MCF 10A (cell line): ENCODE data around the gene FSD1. TPM values are rescaled to one million over a fixed set of nuclear protein-coding genes. Genes with fewer than 3 reads are reported as not detected.

Experiments used
- Bru-seq: library from RNA; stranded (reverse); fragments of 400-500 nt; gene quantifications from one replicate; lab custom pipeline; 2021; lab: Mats Ljungman, UMichigan
- BruChase-seq, 2 experiments: library from RNA; stranded (reverse); fragments of 400-500 nt; gene quantifications; one replicate each; lab custom pipeline; 2021; lab: Mats Ljungman, UMichigan
- BruUV-seq: library from RNA; stranded (reverse); fragments of 400-500 nt; replicated peaks from 2 replicates; lab custom pipeline; 2021; lab: Mats Ljungman, UMichigan
- CTCF ChIA-PET: fragments of 300-600 bp; sonication (Branson Sonifier 250); formaldehyde crosslinking; extraction: SDS; loops from one replicate; lab custom pipeline; 2021; ENCODE audit warnings: antibody characterized with exemption, inconsistent platforms; lab: Yijun Ruan, JAX
- POLR2A ChIA-PET: fragments of 300-600, 350-650 bp; sonication (Branson Sonifier 250); formaldehyde crosslinking; extraction: SDS; loops from one replicate; lab custom pipeline; 2020; ENCODE audit warnings: antibody characterized with exemption, inconsistent platforms; lab: Yijun Ruan, JAX
- DNase-seq: peaks from one replicate; pipeline ENCODE4 v3.0.0-alpha.2; 2018; ENCODE audit not compliant: unreplicated experiment
- H3K27ac Mint-ChIP-seq: one replicate; pipeline ENCODE4 v1.8.0; 2022; ENCODE audit warnings: mild to moderate bottlenecking, low read depth, mixed read lengths; ENCODE audit not compliant: unreplicated experiment
- H3K27me3 Mint-ChIP-seq: one replicate; pipeline ENCODE4 v1.8.0; 2022; ENCODE audit warnings: mixed read lengths; ENCODE audit not compliant: insufficient read depth, unreplicated experiment
- H3K36me3 Mint-ChIP-seq: one replicate; pipeline ENCODE4 v1.8.0; 2022; ENCODE audit warnings: mild to moderate bottlenecking, moderate library complexity, mixed read lengths; ENCODE audit not compliant: insufficient read depth, unreplicated experiment
- H3K4me1 Mint-ChIP-seq: one replicate; pipeline ENCODE4 v1.8.0; 2022; ENCODE audit warnings: mixed read lengths; ENCODE audit not compliant: insufficient read depth, unreplicated experiment
- H3K4me3 Mint-ChIP-seq: one replicate; pipeline ENCODE4 v1.8.0; 2022; ENCODE audit warnings: mild to moderate bottlenecking, moderate library complexity, mixed read lengths; ENCODE audit not compliant: unreplicated experiment
- H3K9me3 Mint-ChIP-seq: one replicate; pipeline ENCODE4 v1.8.0; 2022; ENCODE audit warnings: mixed read lengths; ENCODE audit not compliant: unreplicated experiment
- intact Hi-C: fragments of 100-400 bp; cut with micrococcal nuclease; formaldehyde crosslinking; loops from 2 replicates; pipeline ENCODE4 v1.14.1; 2022
- long read RNA-seq: library from polyadenylated mRNA; stranded (forward); transcript quantifications from one replicate; pipeline ENCODE4 v2.0.0, GENCODE V29; 2022
- total RNA-seq: library from RNA; stranded (reverse); gene quantifications from 2 replicates; pipeline ENCODE4 v1.2.3, GENCODE V29; 2022
- TF ChIP-seq, protein P1 (sequence below): fragments of 200-600 bp; IDR thresholded peaks from one replicate; pipeline ENCODE4 v1.8.0; 2022; ENCODE audit warnings: antibody characterized with exemption, mild to moderate bottlenecking; ENCODE audit not compliant: unreplicated experiment

Gene FSD1
- total RNA-seq (not detected in 2 replicates), Bru-seq, nascent RNA (not detected), BruChase-seq, experiment 1, labeled RNA remaining after a 6-hour chase (percentile 5 among the genes with signal in this experiment), BruChase-seq, experiment 2, labeled RNA remaining after a 2-hour chase (not detected)
- long read RNA-seq: 0 reads

DNA sequence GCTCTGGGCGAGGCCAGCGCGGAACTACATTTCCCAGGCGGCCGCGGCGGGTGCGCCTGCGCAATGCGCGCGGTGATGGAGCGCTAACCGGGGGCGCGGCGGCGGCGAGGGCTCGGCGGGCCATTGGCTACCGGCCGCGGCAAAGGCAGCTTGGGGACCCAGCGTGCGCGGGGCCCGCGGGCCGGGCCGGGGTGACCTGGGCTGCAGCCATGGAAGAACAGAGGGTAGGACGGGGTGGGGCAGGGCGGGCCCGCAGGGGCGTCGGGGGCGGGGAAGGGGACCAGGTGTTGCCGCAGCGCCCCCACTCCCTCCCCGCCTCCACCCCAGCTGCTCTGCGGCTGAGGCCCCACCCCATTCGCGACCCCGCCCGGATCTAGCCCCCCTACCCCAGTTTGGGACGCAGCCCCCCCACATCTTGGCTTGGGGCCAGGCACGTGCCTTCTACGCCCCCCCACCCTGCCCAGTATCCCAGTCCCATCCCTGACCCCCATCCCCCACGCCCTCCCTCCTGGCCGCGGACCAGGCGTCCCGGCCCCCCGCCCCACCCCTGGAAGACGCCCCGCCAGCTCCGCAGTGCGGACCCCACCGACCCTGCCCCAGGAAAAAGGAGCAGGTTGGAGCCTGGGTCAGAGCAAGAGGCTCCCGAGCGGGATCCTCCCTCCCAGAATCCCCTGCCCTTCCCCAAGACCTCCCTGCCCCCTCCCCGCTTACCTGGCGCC, at the start of gene FSD1:
Gene FSD1, plus strand, starts transcription at position 61 of the 719 bp plus-strand sequence. Its CDS starts 149 bp downstream, at position 210.
- DNase-seq: no peak
- BruUV-seq: no TSS peak
- Mint-ChIP-seq H3K4me1 (no peaks in the 10 kb centered on the region), H3K27me3 (peaks cover 20% of the 10 kb centered on the region), H3K36me3 (no peaks in the 10 kb centered on the region), H3K27ac (no peak within 1 kb of the TSS), H3K4me3 (no peak within 1 kb of the TSS), H3K9me3 (no peaks in the 10 kb centered on the region)
- intact Hi-C loops: no loop called here
- ChIA-PET POLR2A (no interaction called here), CTCF (interaction anchor here (1.2 kb wide), 1 partner anchor 38 kb away, joined by 3 read pairs; no protein-coding TSS in a partner anchor)
- TF ChIP-seq, protein P1, sequence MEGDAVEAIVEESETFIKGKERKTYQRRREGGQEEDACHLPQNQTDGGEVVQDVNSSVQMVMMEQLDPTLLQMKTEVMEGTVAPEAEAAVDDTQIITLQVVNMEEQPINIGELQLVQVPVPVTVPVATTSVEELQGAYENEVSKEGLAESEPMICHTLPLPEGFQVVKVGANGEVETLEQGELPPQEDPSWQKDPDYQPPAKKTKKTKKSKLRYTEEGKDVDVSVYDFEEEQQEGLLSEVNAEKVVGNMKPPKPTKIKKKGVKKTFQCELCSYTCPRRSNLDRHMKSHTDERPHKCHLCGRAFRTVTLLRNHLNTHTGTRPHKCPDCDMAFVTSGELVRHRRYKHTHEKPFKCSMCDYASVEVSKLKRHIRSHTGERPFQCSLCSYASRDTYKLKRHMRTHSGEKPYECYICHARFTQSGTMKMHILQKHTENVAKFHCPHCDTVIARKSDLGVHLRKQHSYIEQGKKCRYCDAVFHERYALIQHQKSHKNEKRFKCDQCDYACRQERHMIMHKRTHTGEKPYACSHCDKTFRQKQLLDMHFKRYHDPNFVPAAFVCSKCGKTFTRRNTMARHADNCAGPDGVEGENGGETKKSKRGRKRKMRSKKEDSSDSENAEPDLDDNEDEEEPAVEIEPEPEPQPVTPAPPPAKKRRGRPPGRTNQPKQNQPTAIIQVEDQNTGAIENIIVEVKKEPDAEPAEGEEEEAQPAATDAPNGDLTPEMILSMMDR: no peak

DNA sequence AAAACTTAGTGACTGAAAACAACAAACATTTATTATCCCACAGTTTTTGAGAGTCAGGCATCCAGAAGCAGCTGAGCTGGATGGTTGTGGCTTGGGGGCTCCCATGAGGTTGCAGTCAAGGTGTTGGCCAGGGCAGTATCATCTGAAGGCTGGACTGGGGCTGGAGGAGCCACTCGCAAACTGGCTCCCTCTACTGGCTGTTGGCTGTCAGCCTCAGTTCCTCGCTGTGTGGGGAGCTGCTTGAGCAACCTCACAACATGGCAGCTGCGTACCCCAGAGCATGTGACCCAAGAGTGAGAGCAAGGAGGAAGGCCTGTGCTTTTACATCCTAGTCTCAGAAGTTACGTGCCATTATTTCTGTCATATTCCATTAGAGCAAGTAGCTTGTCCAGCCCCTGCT, 47.8 kb upstream of the FSD1 start:
- CTCF ChIA-PET: interaction anchor here (0.9 to 2.7 kb wide), 3 partner anchors 10 to 15 kb away, joined by 3 to 9 read pairs (median 4); no protein-coding TSS in a partner anchor

DNA sequence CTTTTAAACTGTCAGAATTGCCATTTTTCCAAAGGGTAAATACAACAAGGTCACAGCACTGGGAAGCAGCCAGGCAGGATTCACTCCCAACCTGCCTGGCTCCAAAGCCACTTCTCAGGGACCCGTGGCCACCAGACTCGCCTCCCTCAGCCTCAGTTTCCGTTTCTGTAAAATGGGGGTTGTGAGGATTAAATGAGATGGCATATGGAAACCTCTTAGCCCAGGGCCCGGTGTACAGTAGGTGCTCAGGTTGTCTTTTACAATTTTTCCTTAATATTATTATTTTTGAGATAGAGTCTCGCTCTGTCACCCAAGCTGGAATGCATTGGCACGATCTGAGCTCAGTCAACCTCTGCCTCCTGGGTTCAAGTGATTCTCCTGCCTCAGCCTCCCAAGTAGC, 47.4 kb upstream of the FSD1 start:
- no TSS peak for BruUV-seq
- Mint-ChIP-seq H3K4me3 (no peak overlapping the region), H3K4me1 (no peaks in the 10 kb centered on the region), H3K36me3 (peaks cover 99% of the 10 kb centered on the region), H3K27me3 (no peaks in the 10 kb centered on the region), H3K9me3 (peaks cover 9% of the 10 kb centered on the region), H3K27ac (no peak overlapping the region)
- CTCF ChIA-PET: interaction anchor here (0.9 to 2.7 kb wide), 2 partner anchors 10 to 15 kb away, joined by 4 to 9 read pairs; no protein-coding TSS in a partner anchor
- DNase-seq: no peak
- POLR2A ChIA-PET: no interaction called here
- intact Hi-C loops: no loop called here
- TF ChIP-seq, protein P1: no peak

More for the DNA sequence above, 47.8 kb upstream of the FSD1 start:
- H3K4me3 Mint-ChIP-seq: no peak overlapping the region
- DNase-seq: no peak
- H3K36me3 Mint-ChIP-seq: peaks cover 99% of the 10 kb centered on the region
- POLR2A ChIA-PET: no interaction called here
- intact Hi-C loops: no loop called here
- H3K4me1 Mint-ChIP-seq: no peaks in the 10 kb centered on the region
- TF ChIP-seq, protein P1: no peak
- no peaks in the 10 kb centered on the region for H3K27me3 Mint-ChIP-seq
- peaks cover 9% of the 10 kb centered on the region for H3K9me3 Mint-ChIP-seq
- BruUV-seq: no TSS peak
- H3K27ac Mint-ChIP-seq: no peak overlapping the region

DNA sequence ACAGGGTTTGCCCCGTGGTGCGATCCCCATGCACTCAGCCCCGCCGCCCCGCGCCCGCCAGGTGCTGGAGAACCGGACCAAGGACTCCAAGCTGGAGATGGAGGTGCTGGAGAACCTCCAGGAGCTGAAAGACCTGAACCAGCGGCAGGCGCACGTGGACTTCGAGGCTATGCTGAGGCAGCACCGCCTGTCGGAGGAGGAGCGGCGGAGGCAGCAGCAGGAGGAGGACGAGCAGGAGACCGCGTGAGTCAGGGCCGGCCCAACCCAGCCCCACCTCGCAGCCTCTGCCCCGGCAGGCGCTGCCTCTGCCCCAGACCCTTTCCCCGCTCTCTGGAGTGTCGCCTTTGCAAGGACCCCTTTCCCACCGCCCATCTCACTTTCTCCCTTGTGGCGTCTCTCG, 46.2 kb upstream of the FSD1 start:
- Mint-ChIP-seq H3K4me1 (no peaks in the 10 kb centered on the region), H3K36me3 (peaks cover 97% of the 10 kb centered on the region), H3K4me3 (no peak overlapping the region), H3K27me3 (no peaks in the 10 kb centered on the region), H3K9me3 (peaks cover 9% of the 10 kb centered on the region), H3K27ac (no peak overlapping the region)
- DNase-seq: no peak
- intact Hi-C loops: no loop called here
- BruUV-seq: no TSS peak
- CTCF ChIA-PET: no interaction called here
- POLR2A ChIA-PET: interaction anchor here (0.7 kb wide), 1 partner anchor 9 kb away, joined by 3 read pairs; no protein-coding TSS in a partner anchor
- TF ChIP-seq, protein P1: no peak
